ENCODE results near the gene SEC16A.

DNA sequence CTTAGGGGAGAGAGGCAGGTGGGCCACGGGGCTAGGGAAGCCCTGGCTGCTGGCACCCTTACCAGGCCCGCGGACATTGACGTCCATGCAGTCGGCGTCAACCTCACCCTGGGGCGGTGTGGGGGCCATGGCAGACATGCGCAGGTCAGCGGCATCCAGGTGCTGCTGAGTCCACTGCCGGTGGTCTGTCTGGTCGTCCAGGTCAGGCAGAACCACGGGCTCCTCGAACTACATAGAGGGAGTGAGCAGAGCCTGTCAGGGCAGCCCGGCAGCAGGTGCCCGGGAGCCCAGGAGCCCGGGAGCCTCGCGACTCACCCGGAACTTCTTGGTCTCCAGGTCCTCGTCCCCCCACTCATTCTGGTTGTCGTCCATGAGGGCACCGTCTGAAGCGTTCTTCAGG lies 18.8 kb upstream of the SEC16A start:
- TF ChIP-seq CTCF (IDR thresholded peaks at IDR 0.05) = no peak
- TF ChIP-seq POLR2A (IDR thresholded peaks at IDR 0.05) = no peak
- no peak for TF ChIP-seq POLR2AphosphoS5 (IDR thresholded peaks at IDR 0.05)
